HG03354 (cell line): Measurements from ENCODE around the gene PALM.

Source experiments
- ATAC-seq: cut with Tn5 transposase; IDR thresholded peaks from one replicate; pipeline ENCODE4 v1.9.1; 2021; ENCODE audit warnings: mild to moderate bottlenecking; ENCODE audit not compliant: unreplicated experiment, poor library complexity, severe bottlenecking

PALM gene

DNA sequence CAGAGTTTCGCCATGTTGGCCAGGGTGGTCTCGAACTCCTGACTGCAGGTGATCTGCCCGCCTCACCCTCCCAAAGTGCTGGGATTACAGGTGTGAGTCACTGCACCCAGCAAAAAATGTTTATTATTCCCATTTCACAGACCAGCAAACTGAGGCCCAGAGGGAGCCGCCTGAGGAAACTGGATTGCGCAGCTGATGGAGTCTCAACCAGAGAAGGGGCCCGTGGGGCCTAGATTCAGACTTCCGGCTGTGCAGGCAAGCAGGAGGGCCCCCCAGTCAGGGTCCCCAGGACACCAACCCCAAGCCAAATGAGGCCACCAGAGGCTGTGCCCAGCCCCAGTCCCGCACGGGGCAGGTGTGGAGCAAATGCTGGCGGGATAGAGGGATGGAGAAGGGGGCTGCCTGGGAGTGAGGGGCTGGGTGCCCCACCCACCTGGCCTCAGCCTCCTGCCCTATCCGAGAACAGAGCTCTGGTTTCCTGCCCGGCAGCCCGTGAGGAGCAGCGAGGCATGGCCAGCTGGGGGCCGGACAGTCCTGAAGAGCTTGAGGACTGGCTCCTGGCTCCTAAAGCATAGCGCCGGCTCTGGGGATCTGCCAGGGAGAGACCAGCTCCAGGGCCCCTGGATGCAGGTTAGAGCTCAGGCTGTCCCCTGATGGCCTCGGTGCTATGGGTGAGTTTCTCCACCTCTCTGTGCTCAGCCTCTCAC lies 64.1 kb downstream of the PALM start:
- ATAC-seq: no peak

DNA sequence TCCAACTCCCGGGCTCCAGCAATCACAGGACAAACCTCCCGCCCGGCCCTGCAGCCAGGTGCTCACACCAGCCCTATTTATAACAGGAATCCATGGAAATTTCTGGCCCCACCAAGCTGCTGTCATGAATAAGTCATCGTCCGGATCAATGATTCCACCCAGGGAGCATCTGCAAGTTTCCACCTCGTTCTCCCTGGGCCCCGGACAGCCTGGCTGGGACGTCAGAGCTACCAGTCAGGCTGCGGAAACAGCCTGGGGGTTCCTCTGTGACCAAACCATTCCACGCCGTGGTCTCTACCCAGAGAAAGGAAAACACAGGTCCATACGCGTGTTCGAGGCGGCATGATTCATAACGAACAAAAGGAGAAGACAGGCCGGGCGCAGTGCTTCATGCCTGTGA lies 67.8 kb downstream of the PALM start:
- ATAC-seq: no peak

- no peak for ATAC-seq
These were observed 70.3 kb downstream of the PALM start for GRCh38 chr19:778910-779653.

DNA sequence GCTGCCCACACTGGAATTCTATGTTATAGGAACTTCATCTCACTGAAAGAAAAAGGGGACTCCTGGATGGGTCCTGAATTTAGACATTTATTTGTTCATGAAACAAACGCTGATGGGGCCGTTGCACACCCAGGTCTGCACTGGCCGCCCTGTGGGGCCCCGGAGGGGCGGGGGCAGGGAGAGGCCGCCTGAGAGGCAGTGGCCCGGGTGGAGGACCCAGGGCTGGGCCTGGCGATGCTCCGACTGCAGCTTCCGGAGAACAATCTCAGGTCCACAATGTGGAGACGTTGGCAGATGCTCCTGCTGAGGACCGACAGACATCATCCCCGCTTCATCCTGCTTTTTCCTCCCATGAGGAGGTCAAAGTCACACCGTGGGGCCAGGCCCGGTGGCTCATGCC lies 72.2 kb downstream of the PALM start:
- no peak for ATAC-seq

DNA sequence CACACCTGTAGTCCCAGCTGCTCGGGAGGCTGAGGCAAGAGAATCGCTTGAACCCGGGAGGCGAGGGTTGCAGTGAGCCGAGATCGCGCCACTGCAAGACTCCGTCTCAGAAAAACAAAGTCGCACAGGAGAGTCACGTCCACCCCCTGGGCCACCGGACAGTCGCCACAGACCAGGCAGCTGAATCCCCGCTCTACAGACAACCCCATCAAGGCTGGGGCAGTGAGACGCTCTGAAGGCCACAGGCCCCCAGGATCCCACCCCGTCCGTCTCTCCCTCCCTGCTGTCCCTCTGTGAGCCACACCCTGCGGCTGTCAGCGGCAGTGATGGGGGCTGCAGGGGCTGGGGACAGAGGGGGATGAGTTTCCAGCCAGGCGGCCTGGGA lies 73.1 kb downstream of the PALM start:
- ATAC-seq: no peak

- ATAC-seq: no peak
These were observed 73.6 kb downstream of the PALM start for GRCh38 chr19:782185-782877.

DNA sequence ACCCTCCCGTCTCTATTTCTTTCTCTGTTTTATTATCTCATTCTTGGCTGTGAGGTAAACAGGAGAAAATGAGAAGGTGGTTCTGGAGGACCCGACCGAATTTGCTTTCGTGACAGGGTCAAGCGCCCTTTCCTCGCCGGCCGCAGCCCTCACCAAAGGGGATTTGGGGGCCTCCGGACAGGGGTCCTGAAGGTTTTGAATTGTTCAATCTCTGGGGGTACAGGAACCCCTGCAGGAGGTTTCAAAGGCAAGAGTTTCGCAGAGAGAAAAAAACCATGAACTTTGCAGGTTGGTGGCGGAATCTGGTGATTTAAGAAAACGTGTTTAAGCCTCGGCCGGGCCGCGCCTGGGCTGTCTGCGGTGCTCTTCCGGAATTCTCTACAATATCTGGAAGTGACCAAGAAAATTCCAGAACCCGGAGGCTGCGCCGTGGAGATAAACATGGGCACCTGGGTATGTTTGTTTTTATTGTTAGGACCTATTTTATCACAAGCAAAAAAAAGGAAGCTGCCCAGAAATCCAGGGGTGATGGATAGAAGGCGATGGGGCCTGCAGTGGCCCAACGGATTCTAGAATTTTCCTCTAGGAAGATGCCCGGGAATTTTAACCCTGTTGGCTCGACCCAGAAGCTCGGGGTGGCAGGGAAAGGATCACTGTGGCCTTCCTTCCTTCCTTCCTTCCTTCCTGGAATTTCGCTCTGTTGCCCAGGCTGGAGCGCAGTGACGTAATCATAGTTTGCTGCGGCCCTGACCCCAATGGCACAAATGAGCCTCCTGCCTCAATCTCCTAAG lies 74.3 kb downstream of the PALM start:
- ATAC-seq: no peak

DNA sequence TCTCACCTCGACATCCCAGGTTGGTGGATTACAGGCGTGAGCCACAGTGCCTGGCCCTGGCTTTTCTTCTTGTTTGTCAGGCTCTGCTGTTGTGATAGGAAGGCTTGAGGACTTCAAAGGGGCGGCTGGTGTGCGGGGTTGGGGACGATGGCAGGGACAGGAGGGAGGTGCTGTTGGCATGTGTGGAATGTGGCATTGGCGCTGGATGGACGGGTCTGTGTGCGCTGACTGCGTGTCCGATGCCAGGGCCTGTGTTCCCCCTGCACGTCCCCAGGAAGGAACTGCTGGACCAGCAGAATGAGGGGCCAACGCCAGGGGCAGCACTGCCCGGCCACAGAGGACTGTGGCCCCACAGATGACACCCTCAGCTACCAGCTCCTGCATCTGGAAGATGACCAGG lies 75.8 kb downstream of the PALM start:
- no peak for ATAC-seq

- ATAC-seq: no peak
These were observed 78.8 kb downstream of the PALM start for GRCh38 chr19:787536-787935.

DNA sequence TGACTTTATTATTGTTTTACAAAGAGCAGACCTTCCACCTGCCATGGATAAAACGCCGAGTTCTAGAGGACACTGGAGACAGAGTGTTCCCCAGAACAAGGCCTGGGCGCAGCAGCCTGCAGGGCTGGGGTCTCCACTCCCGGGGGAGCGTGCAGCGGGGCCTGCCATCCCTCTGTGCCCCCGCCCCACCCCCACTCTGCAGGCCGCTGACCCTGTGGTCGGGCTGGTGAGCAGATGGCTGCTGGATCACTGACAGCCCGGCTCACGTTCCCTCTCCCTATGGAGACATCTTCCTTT lies 79.9 kb downstream of the PALM start:
- no peak for ATAC-seq

GRCh38 chr19:788983-789700 lies 80.4 kb downstream of the PALM start:
- no peak for ATAC-seq

GRCh38 chr19:789701-790060 lies 80.9 kb downstream of the PALM start:
- ATAC-seq: no peak

- ATAC-seq: no peak
These were observed 82.4 kb downstream of the PALM start for GRCh38 chr19:791007-791566.

DNA sequence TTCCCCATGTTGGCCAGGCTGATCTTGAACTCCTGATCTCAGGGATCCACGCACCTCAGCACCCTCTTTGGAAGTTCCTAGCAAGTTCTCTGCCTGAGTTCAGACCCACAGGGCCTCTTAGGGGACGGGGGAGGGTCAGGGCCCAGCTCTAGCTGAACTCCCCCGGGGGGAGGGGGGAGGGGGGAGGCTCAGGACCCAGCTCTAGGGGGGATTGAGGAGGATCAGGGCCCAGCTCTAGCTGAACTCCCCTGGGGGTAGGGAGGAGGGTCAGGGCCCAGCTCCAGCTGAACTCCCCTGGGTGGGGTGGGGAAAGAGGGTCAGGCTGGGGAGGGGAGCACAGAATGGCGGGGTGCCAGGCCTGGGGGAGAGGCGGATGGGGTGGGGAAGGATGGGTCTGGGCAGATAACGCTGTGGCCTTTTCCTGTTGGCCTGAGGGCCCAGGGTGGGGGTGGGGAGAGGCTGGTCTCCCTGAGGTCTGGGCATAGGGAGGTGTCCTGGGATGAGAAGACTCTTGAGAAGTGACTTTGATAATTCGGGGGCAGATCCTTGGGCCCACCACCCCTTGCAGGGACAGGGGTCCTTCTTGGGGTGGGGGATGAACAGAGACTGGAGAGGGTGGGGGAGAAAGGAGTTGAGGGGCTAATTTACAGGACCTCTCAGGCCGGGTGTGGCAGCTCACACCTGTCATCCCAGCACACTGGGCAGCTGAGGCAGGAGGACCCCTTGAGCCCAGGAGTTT lies 83.0 kb downstream of the PALM start:
- ATAC-seq: no peak

- ATAC-seq: no peak
These were observed 83.7 kb downstream of the PALM start for GRCh38 chr19:792306-792885.

DNA sequence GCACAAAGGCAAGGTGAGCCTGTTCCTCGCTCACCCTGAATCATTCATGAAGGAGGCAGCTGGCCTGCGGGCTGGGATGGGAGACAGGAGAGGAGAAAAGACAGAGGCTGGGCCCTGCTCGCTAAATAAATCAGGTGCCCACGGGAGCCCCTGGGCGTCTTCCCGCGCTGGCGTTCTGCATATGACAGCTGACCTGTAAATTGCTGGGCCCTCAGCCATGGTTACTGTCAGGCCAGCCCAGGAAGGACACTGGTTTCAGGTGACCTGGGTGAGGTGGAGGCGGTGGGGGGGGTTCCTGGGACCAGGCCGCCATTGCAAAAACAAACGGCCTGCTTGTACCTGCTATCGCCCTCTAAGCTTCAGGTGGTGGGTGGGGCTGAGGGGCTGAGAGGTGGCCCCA lies 85.1 kb downstream of the PALM start:
- no peak for ATAC-seq

DNA sequence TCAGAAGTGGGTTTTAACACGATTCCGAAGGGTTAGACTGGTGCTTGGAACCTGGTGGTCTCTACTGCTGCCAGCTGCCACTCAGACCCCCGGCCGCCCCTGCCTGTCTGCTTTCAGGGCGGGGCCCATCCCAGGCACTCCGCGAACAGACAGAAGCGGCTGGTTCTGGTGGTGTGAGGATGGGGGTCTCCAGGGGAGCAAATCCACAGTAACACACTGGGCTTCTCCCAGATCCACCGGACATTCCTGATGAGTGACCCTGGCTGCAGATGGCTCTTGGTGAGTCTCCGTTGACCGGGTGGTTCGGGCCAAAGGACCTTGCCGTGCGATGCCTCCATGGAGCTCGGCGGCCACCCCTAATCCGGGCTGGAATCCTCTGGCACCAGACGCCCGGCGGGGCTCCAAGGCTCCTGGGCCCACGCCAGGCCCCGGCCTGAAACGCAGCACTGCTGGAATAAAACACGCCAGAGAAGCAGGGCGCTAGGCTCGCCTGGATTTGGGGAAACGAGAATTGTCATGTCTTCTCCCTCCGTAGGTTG lies 86.4 kb downstream of the PALM start:
- no peak for ATAC-seq
